T47D (cell line): ENCODE results near the gene IRAK4.

Source experiments
- DNase-seq, 2 experiments: peaks; one replicate each; pipeline versions ENCODE4 v3.0.0 to v3.0.0-alpha.2; 2011 to 2012; ENCODE audit warnings: low read depth in 1 of 2, low spot score in 1 of 2
- JUND ChIP-seq: IDR thresholded peaks from 2 replicates; pipeline ENCODE4 v1.6.1; 2012; ENCODE audit warnings: low read depth
- in situ Hi-C: cut with HindIII; loops from 2 replicates; pipeline ENCODE4 v1.10.0; 2016; ENCODE audit warnings: low sequenced_read_pairs, low pct_unique_long_range_greater_than_20kb

Gene IRAK4

DNA sequence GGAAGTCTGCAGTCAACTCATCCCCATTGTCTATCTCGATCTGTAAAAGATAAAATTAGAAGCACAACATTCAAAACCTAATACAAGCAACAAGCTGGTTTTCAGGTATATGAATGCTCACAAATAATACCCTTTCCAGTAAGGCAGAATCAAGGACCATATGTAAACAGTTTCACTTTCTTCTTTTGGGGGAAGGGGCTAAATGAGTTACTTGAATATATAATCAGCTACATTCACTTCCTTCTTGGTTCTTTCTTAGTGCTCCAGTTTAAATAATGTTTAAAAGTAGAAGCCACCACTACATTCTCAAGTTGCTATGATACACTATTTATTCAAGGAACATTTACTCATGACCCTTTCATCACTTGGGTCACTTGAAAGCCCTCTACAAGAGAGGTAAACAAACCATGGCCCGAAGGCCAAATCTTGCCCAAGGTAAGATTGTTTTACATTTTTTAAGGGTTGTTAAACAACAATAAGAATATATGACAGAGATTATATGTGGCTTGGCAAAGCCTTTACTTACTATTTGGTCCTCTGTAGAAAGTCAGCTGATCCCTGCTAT lies 37.0 kb downstream of the IRAK4 start:
- in situ Hi-C loops = no loop called here
- no peak for TF ChIP-seq JUND
- peak in 1 of 2 experiments; percentile 86 for DNase-seq

GRCh38 chr12:43797561-43798217 lies 38.9 kb downstream of the IRAK4 start:
- TF ChIP-seq JUND = no peak
- DNase-seq = no peak
- in situ Hi-C loops = no loop called here

DNA sequence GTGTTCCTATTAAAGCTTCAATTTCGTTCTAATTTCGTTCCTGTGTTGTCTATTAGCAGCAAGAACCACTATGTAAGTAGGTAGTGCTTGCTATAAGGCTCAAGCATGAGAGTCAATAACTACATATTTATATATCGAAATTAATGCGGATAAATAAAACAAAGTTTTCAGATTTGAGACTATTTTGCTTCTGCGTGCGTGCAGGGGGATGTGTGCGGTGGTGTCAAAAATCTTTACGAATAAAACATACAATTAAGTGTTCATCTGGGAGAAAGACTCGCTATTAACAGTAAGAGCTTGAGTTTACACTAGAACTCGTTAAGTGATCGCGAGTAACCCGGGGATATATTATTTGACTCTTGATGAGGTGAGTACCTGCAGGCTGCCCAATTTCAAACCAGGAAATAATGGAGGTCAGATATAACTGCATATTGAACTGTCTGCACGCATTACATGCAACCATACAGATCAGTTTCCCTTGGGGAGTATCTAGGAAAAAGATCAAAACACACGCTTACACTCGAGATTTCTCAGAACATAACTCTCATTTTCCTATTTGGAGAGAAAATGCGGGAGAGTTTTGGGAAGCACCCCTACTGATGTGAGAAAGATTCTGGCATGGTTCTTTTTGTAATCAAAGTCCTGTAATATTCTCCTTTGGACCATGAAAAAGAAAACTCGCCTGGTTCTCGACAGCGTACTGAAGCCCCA lies 46.6 kb downstream of the IRAK4 start:
- DNase-seq = peak; percentile 29 to 41
- in situ Hi-C loops = no loop called here
- no peak for TF ChIP-seq JUND

- in situ Hi-C loops = no loop called here
- no peak for TF ChIP-seq JUND
- peak; percentile 86 to 90 for DNase-seq
Measured at GRCh38 chr12:43805860-43806736, 47.3 kb downstream of the IRAK4 start, which contains the start of gene TWF1. Gene TWF1, minus strand, starts transcription at chr12:43806317. Its CDS starts 72 bp downstream, at chr12:43806245.

GRCh38 chr12:43806737-43807072 lies 48.0 kb downstream of the IRAK4 start:
- in situ Hi-C loops = no loop called here
- no peak for DNase-seq
- TF ChIP-seq JUND = no peak

GRCh38 chr12:43807386-43807785 lies 48.6 kb downstream of the IRAK4 start:
- no peak for TF ChIP-seq JUND
- no peak for DNase-seq
- in situ Hi-C loops = no loop called here

- in situ Hi-C loops = no loop called here
- TF ChIP-seq JUND = no peak
- no peak for DNase-seq
Measured at GRCh38 chr12:43812057-43812456, 53.3 kb downstream of the IRAK4 start.

DNA sequence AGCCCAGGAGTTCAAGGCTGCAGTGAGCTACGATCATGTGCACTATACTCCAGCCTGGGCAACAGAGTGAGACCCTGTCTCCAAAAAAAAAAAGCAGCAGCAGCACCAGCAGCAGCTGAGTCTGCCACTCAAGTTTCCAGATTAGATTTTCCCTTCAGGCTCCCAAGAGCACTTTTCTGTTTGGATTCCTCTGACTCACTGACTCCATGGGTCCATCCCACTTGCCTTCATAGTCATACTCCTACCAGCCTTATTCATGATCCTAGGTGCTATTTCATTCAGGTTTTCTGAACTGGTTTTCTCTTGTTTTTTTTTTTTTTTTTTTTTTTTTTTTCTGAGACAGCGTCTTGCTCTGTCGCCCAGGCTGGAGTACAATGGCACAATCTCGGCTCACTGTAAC lies 54.2 kb downstream of the IRAK4 start:
- no peak for TF ChIP-seq JUND
- in situ Hi-C loops = no loop called here
- DNase-seq = no peak

- no peak for DNase-seq
- in situ Hi-C loops = no loop called here
- no peak for TF ChIP-seq JUND
Measured at GRCh38 chr12:43815416-43815815, 56.7 kb downstream of the IRAK4 start.

DNA sequence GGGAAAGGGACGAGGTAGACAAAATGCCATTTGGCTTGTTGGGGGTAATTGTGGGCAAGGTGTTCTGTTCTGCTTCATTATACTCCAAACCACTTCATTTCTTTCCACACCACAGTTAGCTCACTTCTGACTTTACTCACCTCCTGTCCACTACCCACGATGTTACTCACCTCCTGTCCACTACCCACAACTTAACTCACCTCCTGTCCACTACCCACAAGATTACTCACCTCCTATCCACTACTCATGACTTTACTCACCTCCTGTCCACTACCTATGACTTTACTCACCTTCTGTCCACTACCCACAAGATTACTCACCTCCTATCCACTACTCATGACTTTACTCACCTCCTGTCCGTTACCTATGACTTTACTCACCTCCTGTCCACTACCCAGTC lies 57.4 kb downstream of the IRAK4 start:
- in situ Hi-C loops = no loop called here
- no peak for DNase-seq
- TF ChIP-seq JUND = no peak

DNA sequence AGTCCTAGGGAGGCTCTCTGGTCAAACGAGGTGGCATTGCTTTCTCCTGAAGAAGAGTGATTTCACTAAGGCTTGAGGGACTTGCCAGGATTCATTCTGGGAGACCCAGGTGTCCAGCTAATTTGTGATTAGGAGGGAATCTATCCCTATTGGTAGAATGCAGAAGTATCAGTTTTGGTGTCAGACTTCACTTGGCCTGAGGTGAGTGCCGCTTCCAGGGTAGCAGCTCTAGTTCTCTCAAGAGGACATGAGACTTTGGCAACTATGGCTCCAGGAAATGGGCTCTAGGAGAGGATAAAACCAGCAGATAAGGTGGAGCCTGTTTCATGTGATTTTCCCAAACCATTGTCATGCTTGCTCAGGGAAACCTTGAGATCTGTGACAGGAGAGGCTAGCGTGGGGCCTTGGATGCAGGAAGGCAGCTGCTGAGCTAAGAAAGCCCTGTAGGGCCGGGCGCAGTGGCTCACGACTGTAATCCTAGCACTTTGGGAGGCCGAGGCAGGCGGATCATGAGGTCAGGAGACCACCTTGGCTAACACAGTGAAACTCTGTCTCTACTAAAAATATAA lies 65.5 kb downstream of the IRAK4 start:
- TF ChIP-seq JUND = no peak
- DNase-seq = no peak
- in situ Hi-C loops = no loop called here

GRCh38 chr12:43826681-43827080 lies 67.9 kb downstream of the IRAK4 start:
- DNase-seq = no peak
- TF ChIP-seq JUND = no peak
- in situ Hi-C loops = no loop called here
